GM18498 (cell line): ENCODE results near the gene RASSF5.

ENCODE experiments used
- ATAC-seq: cut with Tn5 transposase; IDR thresholded peaks from one replicate; pipeline ENCODE4 v1.9.1; 2021; ENCODE audit warnings: mild to moderate bottlenecking, moderate library complexity; ENCODE audit not compliant: unreplicated experiment

Gene RASSF5

GRCh38 chr1:206513312-206514111 is 6.2 kb downstream of the RASSF5 start:
- ATAC-seq, result no peak

DNA sequence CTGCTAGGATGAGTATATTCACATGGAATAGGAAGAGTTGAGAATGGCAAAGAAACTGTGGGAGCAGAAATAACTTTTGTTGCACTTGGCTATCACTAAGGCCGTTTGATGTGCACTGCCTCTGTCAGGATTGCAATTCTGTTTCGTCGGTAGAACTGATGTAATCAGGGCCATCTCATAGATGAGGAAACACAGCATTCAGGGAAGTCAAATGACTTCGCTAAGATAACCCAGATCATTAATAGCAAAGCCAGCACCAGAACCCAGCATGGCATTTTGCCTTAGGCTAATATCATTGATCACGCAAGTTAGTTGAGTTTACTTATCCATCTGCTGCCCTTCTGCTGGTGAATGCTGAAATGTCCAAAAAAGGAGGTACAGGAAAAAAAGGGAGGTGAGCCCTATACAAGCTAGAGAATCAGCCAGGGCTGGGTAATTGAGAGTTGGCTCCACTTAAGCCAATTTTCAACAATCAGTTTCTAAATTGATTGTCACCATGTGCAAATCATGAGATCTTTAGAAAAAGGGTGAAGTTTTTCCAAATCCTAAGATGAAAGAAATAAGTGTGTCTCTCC is 7.6 kb downstream of the RASSF5 start:
- ATAC-seq, result no peak

DNA sequence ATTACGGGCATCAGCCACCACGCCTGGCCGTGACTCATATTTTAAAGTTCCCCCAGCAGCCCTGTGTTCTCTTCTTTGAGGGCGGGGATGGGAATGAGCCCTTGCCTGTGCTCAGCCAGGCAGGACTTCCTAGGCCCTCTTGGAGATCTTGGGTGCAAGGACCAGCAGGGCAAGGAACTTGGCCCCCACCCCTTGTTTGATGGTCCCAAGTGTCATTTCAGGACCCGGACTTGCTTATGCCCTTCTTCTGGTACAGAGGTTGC is 9.3 kb downstream of the RASSF5 start:
- no peak for ATAC-seq

DNA sequence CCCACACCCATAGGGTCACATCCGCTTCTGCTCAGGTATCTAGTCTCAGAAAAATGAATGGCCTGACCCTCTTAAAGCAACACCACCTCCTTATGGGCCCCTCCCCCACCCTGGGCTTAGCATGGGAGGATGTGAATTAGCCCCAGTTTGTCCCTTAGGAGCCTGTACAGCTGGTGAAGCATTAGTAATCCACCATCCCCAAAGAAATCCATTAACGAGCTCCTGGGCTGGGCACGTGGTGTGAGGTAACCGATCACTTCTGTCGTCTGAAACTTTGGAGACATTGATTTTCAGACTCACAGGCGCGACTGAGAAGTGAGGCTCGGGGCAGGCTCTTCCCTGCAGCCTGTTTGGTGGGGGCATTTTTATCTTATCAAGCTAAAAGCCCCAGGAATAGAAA is 10.5 kb downstream of the RASSF5 start:
- ATAC-seq, result no peak

DNA sequence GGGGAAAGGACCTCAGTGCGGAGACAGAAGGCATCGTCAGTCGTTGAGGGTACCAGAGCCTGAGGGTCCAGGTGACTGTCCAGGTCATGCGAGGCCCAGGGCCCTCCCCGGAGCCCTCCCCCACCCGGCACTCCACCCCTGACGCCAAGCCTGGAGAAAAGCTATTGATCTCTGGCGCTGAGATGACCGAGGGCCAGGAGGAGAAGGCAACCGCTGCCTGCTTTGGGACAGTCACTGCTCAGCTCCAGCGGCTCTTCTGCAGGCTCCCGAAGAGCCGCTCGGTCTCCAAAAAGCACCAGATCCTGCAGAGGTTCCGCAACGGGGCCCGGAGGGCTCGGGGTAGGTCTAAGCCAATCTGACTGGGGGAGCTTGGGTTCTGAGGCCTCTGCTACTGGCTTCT is 10.9 kb downstream of the RASSF5 start:
- ATAC-seq, result no peak

DNA sequence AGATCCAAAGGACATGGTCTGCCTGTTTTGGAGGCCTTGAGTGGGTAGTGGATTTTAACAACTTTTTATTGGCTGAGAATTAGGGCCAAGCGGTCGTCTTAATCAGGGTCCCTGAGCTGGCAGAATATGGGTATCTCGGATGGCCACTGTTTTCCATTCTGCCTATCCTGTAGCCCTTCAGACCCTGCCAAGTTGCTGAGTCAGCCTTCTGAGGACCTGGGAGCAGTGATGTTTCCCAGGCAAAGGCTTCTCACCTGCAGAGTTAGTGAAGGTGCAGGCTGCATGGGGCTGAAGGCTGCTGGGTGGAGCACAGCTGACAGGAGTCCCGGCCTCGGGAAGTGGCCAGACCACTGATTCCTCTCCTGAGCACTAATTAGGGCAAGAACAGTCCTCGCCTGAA is 11.4 kb downstream of the RASSF5 start:
- no peak for ATAC-seq

DNA sequence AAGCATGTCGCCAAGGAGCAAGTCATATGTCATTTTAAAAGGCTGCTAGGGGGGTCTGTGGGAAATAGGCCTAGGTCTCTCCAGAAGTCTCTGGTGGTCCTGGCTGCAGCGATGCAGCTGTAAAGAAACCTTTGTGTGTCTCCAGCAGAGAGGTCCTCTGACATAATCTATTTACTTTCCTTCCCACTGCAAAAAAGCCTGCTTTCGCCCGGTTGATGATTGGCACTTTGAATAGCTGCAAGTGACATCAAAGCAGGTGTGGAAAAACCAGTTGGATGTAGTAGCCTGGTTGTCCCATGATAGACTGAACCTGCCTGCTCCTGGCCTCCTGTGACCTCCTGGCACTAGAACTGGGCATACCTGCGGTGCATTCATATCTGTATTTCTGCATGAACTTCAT is 13.8 kb downstream of the RASSF5 start:
- no peak for ATAC-seq

DNA sequence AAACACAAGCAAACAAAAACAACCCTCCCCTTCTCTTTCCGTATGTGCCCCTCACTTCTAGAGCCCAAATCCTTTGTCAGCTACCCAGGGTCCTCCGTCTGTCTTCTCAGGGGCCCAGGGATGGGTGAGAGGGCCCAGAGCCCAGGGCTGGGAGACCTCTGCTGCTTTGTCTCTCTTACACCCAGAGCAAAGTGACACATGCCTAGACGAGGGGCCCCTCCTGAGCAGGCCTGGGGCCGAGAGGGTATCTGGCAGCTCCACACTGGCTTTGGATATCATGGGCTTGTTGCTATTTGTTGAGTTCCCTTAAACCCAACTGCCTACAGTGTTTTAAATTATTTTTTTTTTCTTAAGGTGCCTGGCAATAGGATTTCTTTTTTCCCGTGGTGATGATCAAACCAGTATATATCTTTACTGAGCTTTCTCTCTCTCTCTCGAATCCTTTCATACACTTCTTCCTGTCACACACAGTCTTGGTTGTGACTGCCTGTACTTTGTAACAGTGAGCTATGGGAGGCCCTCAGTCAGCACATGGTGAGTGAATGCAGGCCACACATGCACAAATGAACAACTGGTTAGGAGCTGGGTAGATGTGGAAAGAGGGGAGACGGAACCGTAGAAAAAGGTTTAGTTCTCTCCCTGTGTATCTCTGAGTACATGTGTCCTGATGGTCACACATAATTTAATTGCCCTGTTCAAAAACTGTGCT is 14.5 kb downstream of the RASSF5 start:
- ATAC-seq, result no peak

GRCh38 chr1:206524739-206525364 is 17.5 kb downstream of the RASSF5 start:
- ATAC-seq, result no peak

DNA sequence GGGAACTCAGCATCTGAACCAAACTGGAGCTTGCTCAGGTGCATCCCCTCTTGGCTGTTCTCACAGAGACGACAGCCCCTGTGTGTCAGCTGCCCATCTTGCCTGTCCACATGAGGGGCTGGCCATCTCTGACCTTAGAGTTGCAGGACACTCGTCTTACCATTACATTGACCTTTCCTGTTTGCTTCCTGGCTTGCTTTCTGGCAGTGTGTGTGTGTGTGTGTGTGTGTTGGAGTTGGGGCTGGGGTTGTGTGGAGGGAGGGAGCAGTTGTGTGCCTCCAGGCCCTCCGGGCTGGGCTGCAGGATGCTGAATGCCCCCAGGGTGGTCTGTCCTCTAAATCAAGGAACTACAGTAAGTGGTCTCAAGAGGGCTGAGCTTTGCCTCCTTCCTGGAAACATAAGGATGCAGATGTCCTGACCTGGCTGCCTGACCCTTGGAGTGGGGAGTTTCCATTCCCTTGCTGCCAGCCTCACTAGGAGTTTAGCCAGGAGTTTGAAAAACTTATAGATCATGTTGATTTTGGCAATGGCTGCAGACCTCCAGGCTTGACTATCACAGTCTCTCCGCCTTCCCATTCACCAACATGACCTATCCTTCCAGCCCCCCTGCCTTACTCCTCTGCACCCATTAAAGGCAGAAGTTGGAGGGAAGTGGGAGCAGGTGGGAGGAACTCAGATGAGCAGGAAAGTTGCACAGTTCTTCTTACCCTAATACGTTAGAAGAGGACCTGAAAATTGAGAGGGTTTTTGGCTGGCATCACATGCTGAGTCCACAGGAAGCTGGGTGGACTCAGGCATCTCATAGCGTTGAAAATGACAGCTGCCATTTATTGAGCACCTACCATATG is 19.0 kb downstream of the RASSF5 start:
- ATAC-seq, result no peak

GRCh38 chr1:206529425-206529824 is 22.1 kb downstream of the RASSF5 start:
- no peak for ATAC-seq

DNA sequence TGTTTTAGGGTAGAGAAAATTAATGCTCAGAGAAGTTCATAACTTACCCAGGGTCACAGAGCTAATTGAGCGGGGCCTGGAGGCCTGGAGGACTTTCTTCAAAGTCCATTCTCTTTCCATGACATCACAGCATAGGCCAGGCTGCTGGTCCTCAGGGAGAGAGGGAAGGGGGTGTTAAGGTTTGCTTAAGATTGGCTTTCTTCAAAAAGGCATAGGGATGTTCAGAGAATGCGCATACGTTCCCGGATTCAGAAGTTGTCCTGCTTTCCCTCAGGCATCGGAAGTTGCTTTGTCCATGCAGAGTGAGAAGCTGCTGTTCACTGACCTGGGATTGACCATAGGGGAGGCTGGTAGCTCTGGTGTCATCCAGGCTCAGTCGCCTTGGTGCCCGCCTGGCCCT is 25.0 kb downstream of the RASSF5 start:
- no peak for ATAC-seq

- ATAC-seq, result no peak
These were observed 27.2 kb downstream of the RASSF5 start for GRCh38 chr1:206534552-206534951.

GRCh38 chr1:206535853-206536188 is 28.5 kb downstream of the RASSF5 start:
- no peak for ATAC-seq

- ATAC-seq, result no peak
These were observed 29.8 kb downstream of the RASSF5 start for GRCh38 chr1:206537141-206537540.

GRCh38 chr1:206538086-206538770 is 30.9 kb downstream of the RASSF5 start:
- no peak for ATAC-seq

DNA sequence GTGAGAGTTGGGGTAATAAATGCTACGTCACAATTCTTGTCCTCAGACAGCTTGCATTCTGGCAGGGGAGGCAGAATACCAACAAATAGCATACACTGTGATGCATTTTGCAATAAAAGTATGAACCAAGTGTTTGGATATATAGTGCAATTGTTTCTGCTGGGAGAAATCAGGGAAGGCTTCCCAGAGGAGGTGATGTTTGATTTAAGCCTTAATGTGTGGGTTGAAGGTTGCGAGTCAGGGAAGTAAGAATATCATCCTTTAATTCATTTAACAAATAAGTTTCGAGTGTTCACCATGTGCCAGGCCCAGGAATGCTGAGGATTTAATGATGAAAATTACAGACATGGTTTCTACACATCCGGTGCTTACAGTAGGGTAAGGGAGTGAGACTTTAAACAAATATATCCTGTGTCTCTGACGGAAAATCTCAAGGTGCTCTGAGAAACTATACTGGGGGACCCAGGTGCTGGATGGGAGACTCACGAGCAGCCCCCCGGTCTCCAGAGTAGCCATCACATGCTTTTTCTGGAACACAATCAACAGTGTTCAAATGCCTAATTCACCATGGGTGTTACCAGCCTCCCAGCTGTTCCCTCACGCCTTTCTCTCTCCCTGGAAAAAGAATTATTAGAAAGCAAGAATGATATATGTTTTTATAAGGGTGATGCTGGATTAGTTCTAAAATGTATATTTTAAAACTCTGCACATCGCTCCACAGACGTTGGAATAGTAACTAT is 31.7 kb downstream of the RASSF5 start:
- ATAC-seq, result no peak

DNA sequence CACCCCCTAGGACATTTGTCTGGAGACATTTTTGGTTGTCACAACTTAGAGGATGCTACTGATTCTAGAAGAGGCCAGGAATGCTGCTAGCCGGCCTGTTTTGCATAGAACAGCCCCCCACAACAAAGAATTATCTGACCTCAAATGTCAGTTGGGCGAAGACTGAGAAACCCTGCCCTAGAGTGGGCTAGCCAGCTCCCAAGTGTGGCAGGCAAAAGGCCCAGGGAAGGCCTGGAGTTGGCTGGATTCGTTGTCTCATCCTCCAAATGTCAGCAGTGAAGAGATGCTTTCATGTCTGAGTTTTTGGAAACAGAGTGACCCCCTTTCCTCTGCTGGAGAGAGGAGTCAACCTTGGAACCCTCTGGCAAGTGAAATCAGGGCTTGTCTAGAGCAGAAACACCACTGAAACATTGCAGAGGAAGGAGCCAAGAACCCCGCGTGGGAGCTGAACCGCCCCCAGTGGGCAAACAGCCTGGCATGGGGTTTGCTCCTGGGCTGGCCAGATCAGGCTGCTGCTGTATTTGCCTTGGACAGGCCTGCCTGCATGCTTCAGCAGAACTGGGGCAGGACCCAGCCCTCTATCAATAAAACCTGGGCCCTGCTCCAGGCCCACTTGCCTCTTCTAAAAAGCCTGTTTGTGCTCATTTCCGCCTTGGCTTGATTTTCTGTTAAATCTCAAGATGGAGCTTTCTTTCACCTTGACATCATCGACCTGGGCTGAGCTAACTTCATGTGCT is 32.9 kb downstream of the RASSF5 start:
- no peak for ATAC-seq

- no peak for ATAC-seq
These were observed 34.0 kb downstream of the RASSF5 start for GRCh38 chr1:206541236-206541833.
